ENCODE results near the gene PFKFB4.

Gene PFKFB4

DNA sequence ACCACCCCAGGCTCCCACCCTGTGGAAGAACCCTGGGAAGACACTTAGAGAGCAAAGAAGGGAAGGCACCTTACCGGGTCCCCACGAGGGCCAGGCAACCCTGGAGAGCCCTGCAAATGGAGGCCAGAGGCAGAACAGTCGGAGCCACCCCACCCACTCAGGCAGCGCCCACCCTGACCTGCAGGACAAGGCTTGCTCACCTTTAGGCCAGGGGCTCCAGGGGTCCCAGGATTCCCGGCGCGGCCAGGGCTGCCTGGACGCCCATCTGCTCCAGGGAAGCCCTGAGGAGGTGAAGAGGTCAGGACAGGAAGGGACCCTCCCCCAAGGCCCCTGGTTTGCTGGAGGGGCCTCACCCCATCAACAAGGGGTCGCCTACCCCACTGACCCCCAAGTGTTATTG is 28.2 kb upstream of the PFKFB4 start:
- DNase-seq = no peak

DNA sequence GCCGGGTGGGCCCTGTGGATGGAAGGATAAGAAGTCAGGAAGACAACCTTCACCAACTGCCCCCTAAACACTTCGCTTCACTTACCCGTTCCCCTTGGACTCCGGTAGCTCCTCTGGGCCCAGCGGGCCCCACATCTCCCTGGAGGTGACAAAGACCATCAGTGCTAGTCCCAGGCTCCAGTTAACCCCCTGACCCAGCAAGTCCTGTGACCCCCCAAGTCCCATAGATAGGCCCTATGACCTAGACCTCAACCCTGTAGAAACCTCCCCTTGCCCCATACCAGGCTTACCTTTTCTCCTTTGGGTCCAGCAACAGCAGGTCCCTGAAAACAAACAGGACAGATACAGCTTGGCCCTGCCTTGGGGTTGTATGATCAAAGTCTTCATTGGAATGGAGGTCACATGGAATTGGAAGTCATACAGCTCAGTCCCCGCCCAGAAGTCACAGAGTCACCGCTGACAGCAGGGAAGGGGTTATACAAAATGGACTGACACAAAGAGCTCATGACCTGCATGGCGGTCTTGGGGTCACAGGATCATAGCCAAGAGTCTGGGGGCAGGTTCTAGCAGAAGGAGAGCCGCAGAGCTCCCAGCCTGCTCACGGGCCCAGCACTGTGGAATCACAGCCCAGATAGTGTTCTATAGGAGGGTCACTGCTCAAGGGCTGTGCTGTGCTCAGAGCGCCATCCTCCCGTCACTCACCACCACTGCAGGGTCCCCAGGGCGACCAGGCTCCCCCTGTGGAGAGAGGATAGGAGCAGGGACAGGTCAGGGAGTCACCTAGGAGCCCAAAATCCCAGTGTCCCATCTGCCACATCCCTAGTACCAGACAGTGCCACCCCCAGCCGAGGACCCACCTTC is 25.2 kb upstream of the PFKFB4 start:
- no peak for DNase-seq

DNA sequence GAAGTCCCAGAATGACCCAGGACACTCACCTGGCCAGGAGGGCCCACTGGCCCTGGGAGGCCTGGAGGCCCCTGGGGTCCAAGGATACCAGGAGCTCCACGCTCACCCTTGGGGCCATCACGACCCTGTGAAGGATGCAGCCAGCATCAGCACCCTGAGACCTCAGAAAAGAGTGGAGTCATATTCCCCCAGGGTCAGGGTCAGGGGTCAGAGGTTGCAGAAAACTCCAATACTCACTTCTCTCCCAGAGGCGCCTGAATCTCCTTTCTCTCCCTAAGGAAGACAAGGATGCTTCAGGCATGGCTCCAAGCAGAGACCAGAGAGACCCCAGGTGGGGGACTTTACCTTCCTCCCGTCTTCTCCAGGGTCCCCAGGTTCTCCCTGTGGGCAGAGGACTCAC is 20.0 kb upstream of the PFKFB4 start:
- no peak for DNase-seq

- no peak for DNase-seq
Measured at GRCh38 chr3:48575366-48575765, 18.8 kb upstream of the PFKFB4 start.

DNA sequence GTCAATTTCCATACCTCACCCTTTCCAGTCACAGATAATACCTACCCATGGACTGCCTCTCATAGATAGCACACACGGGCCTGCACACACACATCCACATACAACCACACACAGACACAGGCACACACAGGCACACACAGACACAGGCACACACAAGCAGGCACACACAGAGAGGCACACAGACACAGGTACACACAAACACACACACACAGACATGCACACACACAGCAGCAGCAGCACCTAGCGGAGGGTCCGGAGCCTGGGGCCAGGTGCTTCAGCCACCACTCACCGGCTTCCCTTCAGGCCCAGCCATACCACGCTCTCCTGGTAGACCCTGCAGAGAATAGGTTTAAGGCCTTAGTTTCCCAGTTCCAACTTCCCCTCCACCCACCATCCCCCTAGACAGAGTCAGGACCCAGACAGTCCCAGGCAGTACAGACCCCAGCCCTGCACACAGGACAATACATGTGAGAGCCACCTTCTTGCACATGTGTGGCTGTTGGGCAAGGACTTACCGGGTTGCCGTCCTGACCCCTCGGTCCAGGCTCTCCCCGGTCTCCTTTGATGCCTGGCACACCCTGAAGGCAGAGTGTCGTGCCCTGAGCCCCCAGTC is 17.5 kb upstream of the PFKFB4 start:
- no peak for DNase-seq

DNA sequence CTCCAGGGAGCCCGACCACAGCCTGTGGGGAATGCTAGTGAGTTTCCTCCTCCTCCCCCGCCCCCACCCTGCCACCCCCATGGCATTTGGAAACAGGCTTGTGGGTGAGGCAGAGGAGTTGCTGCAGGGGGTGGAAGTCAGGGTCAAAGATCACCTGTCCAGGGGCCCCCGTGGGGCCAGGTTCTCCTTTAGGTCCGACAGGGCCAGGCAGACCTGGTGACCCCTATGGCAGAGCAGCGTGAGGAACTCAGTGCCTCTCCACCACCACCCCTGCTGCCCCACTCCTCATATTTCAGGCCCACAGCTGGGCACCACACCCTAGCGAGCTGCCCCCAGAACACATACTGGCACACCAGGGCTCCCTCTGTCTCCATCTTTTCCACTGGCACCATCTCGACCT is 15.9 kb upstream of the PFKFB4 start:
- DNase-seq = no peak

DNA sequence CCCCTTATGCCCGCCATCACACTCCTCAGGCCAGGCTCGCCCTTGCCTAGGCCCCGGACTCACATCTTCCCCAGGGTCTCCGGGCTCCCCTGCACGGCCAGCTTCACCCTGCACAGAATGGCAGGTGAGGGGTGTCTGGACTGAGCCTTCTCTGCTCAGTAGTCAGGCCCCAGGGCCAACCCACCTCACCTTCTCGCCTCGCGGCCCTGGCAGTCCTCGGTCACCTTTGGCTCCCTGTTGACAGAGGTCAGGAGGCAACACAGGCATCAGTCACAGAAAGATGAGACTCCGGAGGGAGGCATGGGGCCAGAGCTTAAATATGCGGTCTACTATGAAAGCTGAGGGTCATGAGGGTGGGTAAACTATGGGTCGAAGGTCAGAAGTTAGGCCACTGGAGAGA is 15.3 kb upstream of the PFKFB4 start:
- no peak for DNase-seq

DNA sequence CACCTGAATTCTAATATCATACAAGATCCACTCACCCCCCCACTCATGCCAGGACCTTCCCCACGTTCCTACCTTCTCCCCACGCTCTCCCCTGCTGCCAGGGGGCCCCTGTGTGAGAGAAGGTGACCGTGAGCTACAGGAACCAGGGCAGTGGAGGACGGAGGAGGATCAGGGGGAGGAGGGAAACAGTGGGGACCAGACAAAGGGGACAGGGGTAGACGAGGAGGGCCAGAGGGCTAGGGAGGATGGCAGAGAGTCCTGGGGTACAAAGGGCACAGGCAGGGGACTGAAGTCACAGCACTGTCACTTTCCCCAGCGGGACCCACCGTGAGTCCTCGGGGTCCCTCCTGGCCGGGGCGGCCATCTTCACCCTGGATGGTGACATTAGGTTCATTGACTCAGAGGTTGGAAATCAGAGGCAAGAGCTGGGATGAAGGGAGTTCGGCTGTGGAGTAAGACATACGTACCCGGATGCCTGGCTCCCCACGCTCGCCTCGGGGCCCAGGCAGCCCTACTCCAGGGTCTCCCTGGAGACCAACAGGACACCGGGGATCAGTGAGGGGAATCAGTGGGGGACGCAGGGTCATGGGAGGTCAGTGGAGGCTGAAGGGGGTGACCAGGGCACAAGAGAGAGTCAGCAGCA is 13.3 kb upstream of the PFKFB4 start:
- DNase-seq = no peak

DNA sequence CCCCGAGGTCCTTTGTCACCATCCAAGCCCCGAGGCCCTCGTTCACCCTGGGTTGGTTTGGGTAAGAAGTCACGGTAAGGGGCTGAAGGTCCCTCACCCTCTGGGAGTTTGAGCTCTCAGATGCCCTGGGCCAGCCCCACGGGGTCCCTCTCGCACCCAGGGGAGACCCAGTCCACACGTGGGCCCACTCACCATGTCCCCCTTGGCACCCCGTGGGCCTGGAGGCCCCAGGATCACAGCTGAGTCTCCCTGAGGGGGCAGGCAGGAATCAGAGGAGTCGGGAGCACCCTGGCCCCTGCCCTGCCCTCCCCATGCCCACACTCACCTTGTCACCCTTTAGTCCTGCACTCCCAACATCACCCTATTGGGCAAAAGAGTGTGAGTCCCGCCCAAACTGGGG is 12.8 kb upstream of the PFKFB4 start:
- no peak for DNase-seq

GRCh38 chr3:48568476-48568875 is 11.9 kb upstream of the PFKFB4 start:
- no peak for DNase-seq

DNA sequence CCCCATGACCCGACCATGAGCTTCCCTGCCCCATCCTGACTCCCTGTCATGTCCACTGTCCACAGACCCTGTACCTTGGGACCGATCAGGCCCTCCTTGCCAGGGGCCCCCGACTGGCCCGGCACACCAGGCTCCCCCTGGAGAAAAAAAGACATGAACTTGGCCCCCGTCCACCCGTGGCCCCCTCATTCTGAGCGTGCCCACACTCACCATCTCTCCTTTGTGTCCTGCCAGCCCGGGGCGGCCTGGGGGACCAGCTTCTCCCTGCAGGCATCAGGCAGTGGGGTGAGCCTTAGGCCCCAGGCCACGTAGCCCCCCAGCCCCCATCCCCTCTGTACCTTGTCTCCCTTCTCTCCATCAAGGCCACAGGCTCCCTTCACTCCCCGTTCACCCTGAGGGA is 10.9 kb upstream of the PFKFB4 start:
- no peak for DNase-seq

DNA sequence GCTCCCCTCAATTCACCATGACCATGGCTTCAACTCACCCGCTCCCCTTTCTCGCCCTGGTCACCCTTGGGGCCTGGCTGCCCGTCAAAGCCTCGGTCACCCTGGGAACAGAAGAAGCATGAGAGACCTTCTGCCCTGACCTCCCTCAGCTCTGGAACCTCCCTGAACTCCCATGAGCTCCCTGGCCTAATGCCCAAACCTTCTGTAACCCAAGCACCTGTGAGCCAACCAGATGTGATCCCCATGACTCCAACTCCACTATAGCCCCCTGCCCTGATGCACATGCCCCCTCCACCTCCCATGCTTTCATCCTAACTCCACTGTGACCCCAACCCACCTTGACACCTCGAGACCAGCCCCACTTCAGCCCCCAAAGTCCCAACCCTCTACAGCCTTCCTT is 10.5 kb upstream of the PFKFB4 start:
- DNase-seq = no peak

DNA sequence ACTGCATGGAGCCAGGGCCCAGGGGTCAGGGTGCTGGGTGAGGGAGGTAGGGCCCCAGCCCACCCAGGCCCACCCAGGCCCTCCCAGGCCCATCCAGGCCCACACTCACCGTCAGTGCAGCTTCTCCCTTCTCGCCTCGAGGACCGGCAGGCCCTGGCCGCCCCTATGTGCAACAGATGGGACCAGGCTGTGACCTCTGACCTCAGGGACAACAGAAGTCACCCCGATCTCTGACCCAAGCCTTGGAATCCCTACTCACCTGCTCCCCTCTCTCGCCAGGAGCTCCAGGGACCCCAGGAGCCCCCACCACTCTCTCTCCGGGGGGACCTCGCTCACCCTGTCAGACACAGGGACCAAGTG is 9.8 kb upstream of the PFKFB4 start:
- no peak for DNase-seq

GRCh38 chr3:48565591-48566400 is 9.2 kb upstream of the PFKFB4 start:
- peak in 1 of 2 donors; percentile 41 for DNase-seq

GRCh38 chr3:48565186-48565585 is 8.6 kb upstream of the PFKFB4 start:
- no peak for DNase-seq

GRCh38 chr3:48564667-48565066 is 8.1 kb upstream of the PFKFB4 start:
- DNase-seq = no peak

- peak; percentile 83 to 89 for DNase-seq
Measured at GRCh38 chr3:48564022-48564421, 7.4 kb upstream of the PFKFB4 start.

GRCh38 chr3:48563382-48563918 is 6.8 kb upstream of the PFKFB4 start, which contains the start of gene UCN2:
Gene UCN2 (minus strand): TSS chr3:48563781. CDS start chr3:48563124, 657 bp downstream.
- no peak for DNase-seq

DNA sequence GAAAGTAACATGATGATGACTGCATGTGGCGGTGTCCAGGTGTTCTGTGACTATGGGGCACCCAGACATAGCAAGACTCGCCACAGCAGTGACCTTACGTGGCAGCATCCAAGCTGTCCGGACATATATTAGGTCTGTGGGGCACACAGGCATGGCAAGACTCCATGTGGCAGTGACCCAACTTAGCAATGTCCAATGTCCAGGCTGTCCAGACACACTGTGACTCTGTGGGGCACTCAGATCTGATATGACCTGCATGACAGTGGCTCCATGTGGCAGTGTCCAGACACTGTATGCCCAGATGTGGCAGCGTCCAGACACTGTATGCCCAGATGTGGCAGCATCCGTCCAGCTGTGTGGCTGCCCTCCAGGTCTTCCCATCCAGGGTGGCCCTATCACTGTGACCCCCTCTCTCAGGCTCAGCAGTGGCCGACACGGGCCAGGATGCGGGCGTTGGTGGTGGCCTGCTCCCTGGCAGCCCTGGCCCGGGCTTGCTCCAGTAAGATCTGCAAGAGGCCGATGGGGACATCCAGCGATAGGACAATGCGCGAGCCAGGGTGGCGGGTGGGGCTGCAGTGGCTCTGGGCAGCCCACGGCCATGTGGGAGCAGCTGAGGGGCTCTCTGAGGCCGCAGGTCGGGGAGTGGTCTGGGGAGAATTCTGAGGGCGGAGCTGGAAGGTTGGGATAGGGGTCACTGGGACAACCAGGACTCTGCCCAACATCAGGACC is 5.9 kb upstream of the PFKFB4 start:
- no peak for DNase-seq

DNA sequence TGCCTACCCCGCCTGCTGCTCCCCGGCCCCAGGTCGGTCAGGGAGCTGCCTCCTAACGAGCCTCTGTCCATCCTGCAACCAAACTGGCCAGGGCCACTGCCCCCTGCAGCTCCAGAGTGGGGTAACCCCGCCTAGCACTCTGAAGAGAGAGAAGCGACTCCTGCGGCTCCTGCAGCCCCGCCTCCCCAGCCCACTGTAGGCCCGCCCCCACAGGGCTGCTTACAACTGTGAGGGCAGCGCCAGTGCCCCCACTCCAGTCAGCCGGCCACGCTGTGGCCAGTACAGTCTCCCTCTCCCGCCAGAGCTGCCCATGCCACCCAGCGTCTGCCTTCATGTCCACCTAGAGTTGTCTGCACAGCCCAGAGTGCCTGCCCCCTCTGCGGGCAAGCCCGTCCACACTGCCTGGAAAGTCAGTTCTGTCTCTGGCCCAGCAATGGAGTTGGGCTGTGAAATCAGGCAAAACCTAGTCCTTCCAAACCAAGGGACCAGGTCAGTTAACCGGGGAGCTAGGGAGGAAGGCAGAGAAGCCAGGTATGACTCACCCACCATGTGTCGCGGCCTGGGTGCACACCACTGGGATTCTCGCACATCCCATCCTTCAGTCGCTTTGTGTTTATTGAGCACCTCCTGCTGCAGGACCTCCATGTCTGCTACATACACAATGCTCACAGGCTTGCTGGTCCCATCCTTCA is 4.6 kb upstream of the PFKFB4 start:
- peak; percentile 53 to 66 for DNase-seq

- no peak for DNase-seq
Measured at GRCh38 chr3:48560648-48561018, 4.0 kb upstream of the PFKFB4 start.

Data from inflammatory macrophage treated with lipopolysaccharide for 1 hour (primary cell).